Measurements from ENCODE around the gene MEGF11. TPM values are rescaled to one million over a fixed set of nuclear protein-coding genes. Genes with fewer than 3 reads are reported as not detected.

MEGF11 gene
- total RNA-seq, 1 experiment from 2014 or later = 2.3 TPM

GRCh38 chr15:66105286-66106265, 148.0 kb downstream of the MEGF11 start:
- RAD21 ChIA-PET (ENCODE audit: low non-redundant PET in 1 of 2, low total read pairs in 2 of 2, uncharacterized antibody in 2 of 2, unreplicated experiment in 2 of 2) = no interaction called here
- CTCF ChIA-PET = no interaction called here
- Histone ChIP-seq H3K4me1 (ENCODE audit: control insufficient read depth in 1 of 2, insufficient read depth in 2 of 2, low read length in 2 of 2) (no peaks in the 10 kb centered on the region), H3K79me2 (ENCODE audit: insufficient read depth, low read length) (no peaks in the 10 kb centered on the region), H2AFZ (ENCODE audit: low read depth, low read length, poor library complexity, severe bottlenecking) (no peak overlapping the region), H3K4me3 (replicated peaks in 1 of 2; ENCODE audit: low read depth in 1 of 2, low read length in 2 of 2) (no peak overlapping the region), H3K27ac (ENCODE audit: low read depth, low read length) (no peak overlapping the region), H3K4me2 (ENCODE audit: low read length) (no peak overlapping the region), H3K27me3 (ENCODE audit: insufficient read depth, low read length) (peaks cover 7% of the 10 kb centered on the region), H3K9me2 (ENCODE audit: insufficient read depth) (no peaks in the 10 kb centered on the region), H3K9ac (ENCODE audit: low read length) (no peak overlapping the region), H3K9me3 (ENCODE audit: control insufficient read depth in 1 of 2, insufficient read depth in 1 of 2, low read depth in 1 of 2, low read length in 2 of 2) (no peaks in the 10 kb centered on the region), H3K36me3 (ENCODE audit: control insufficient read depth in 1 of 2, insufficient read depth in 2 of 2, low read length in 2 of 2) (no peaks in the 10 kb centered on the region), H4K20me1 (ENCODE audit: insufficient read depth) (no peaks in the 10 kb centered on the region)
- TF ChIP-seq EGR1 (IDR thresholded peaks at IDR 0.05; ENCODE audit: low read depth) (no peak), POLR2A (IDR thresholded peaks at IDR 0.05; ENCODE audit: borderline replicate concordance, extremely low read depth, insufficient read depth, insufficient read length) (no peak), MAX (IDR thresholded peaks at IDR 0.05) (no peak), ATF3 (IDR thresholded peaks at IDR 0.05) (no peak), SIN3A (IDR thresholded peaks at IDR 0.05; ENCODE audit: low read depth) (no peak), ELF1 (IDR thresholded peaks at IDR 0.05; ENCODE audit: borderline replicate concordance, low read depth) (no peak), CTCF (IDR thresholded peaks at IDR 0.05 in 2 of 3, conservative IDR thresholded peaks at IDR 0.05 in 1 of 3; ENCODE audit: borderline replicate concordance in 1 of 3, insufficient read depth in 1 of 3, low read depth in 2 of 3, low read length in 2 of 3) (no peak), POLR2AphosphoS5 (IDR thresholded peaks at IDR 0.05; ENCODE audit: low read depth, low read length) (no peak)
- POLR2A ChIA-PET = no interaction called here
- DNase-seq (ENCODE audit: low read depth, low spot score) (no peak), ATAC-seq (no peak)
- no TSS peak for BruUV-seq (replicated peaks)
- intact Hi-C loops (cut with micrococcal nuclease) = no loop called here
